AG10803 (cell line): ENCODE results near the gene ZBTB24.

Experiments
- DNase-seq: peaks from one replicate; pipeline ENCODE4 v3.0.0; 2010; ENCODE audit warnings: low read depth
- H3K4me3 ChIP-seq: 2 replicates; pipeline ENCODE4 v1.5.1; 2011; ENCODE audit warnings: mild to moderate bottlenecking, low read length, control low read depth
- CTCF ChIP-seq: conservative IDR thresholded peaks from 2 replicates; pipeline ENCODE4 v1.5.1; 2011; ENCODE audit warnings: mild to moderate bottlenecking, low read length, control low read depth, inconsistent platforms

Gene ZBTB24

GRCh38 chr6:109455437-109456110, 27.4 kb downstream of the ZBTB24 start, which contains the start of gene MICAL1:
Gene MICAL1, minus strand, starts transcription at chr6:109455772. Its CDS starts 1,576 bp downstream, at chr6:109454196.
- peak; percentile 40 for TF ChIP-seq CTCF
- H3K4me3 ChIP-seq = peak within 1 kb of the TSS; percentile 92
- peak; percentile 67 for DNase-seq

- TF ChIP-seq CTCF = no peak
- DNase-seq = no peak
- H3K4me3 ChIP-seq = peak overlapping the region; percentile 92
These were observed 28.3 kb downstream of the ZBTB24 start for GRCh38 chr6:109454496-109455436.

- H3K4me3 ChIP-seq = peak overlapping the region; percentile 92
- peak; percentile 66 for DNase-seq
- no peak for TF ChIP-seq CTCF
These were observed 29.2 kb downstream of the ZBTB24 start for GRCh38 chr6:109453594-109454495.

GRCh38 chr6:109453156-109453555, 29.9 kb downstream of the ZBTB24 start:
- TF ChIP-seq CTCF = no peak
- no peak for DNase-seq
- no peak overlapping the region for H3K4me3 ChIP-seq

- no peak for DNase-seq
- no peak for TF ChIP-seq CTCF
- H3K4me3 ChIP-seq = no peak overlapping the region
These were observed 30.8 kb downstream of the ZBTB24 start for GRCh38 chr6:109452181-109452580.

GRCh38 chr6:109451376-109451775, 31.6 kb downstream of the ZBTB24 start:
- no peak for DNase-seq
- no peak overlapping the region for H3K4me3 ChIP-seq
- no peak for TF ChIP-seq CTCF
